H1 (cell line): ENCODE measurements around the gene SLC6A6. TPM values are rescaled to one million over a fixed set of nuclear protein-coding genes. Genes with fewer than 3 reads are reported as not detected.

Experiments used
- CTCF ChIA-PET: fragments of 300-600 bp; sonication (Branson Sonifier 250); formaldehyde crosslinking; loops from one replicate; lab custom pipeline; 2021; ENCODE audit not compliant: partially characterized antibody; lab: Charles Lee
- POLR2A ChIA-PET: fragments of 300-600 bp; sonication (Branson Sonifier 250); formaldehyde crosslinking; loops from one replicate; lab custom pipeline; 2021; ENCODE audit warnings: inconsistent platforms; ENCODE audit not compliant: partially characterized antibody; lab: Charles Lee
- DNase-seq, 2 experiments: peaks; one replicate each; pipeline versions ENCODE4 v3.0.0 to v3.0.0-alpha.2; 2010 to 2022; ENCODE audit warnings: low spot score in 2 of 2, low read depth in 1 of 2, mixed read lengths in 1 of 2
- FAIRE-seq: peaks from 2 replicates; lab custom pipeline; 2011; peaks lifted over from hg19 to GRCh38; lab: Jason Lieb, UNC
- H2AFZ ChIP-seq: 2 replicates; pipeline ENCODE4 v1.8.1; 2012; ENCODE audit warnings: low read length, inconsistent platforms
- H2AK5ac ChIP-seq: 2 replicates; pipeline ENCODE4 v1.6.1; 2013; ENCODE audit warnings: low read depth, low read length
- H2BK120ac ChIP-seq: replicated peaks from 2 replicates; pipeline ENCODE3; 2013; ENCODE audit warnings: low read depth, low read length, inconsistent platforms
- H2BK12ac ChIP-seq: 2 replicates; pipeline ENCODE4 v1.6.1; 2013; ENCODE audit warnings: low read depth, low read length
- H2BK15ac ChIP-seq: 2 replicates; pipeline ENCODE4 v1.6.1; 2013; ENCODE audit warnings: low read length
- H2BK20ac ChIP-seq: 2 replicates; pipeline ENCODE4 v1.6.1; 2013; ENCODE audit warnings: low read length
- H2BK5ac ChIP-seq: 2 replicates; pipeline ENCODE4 v1.6.1; 2013; ENCODE audit warnings: low read depth, low read length
- H3K14ac ChIP-seq: 2 replicates; pipeline ENCODE4 v1.6.1; 2013; ENCODE audit warnings: inconsistent platforms; ENCODE audit not compliant: insufficient read length
- H3K18ac ChIP-seq: 2 replicates; pipeline ENCODE4 v1.6.1; 2013; ENCODE audit warnings: low read length; ENCODE audit errors: extremely low read depth
- H3K23ac ChIP-seq: 2 replicates; pipeline ENCODE4 v1.6.1; 2013; ENCODE audit warnings: inconsistent platforms; ENCODE audit not compliant: insufficient read length
- H3K23me2 ChIP-seq: 2 replicates; pipeline ENCODE4 v1.6.1; 2013; ENCODE audit warnings: low read depth, low read length
- H3K27ac ChIP-seq: 2 replicates; pipeline ENCODE4 v1.6.1; 2011; ENCODE audit warnings: low read depth, low read length, inconsistent platforms
- H3K27me3 ChIP-seq, 4 experiments: replicated peaks in 1 of 4; 1 replicate in 1 of 4; 2 replicates in 3 of 4; pipeline versions ENCODE4 v1.6.1 to v1.8.1; 2011 to 2013; ENCODE audit warnings: low read length in 3 of 4, mild to moderate bottlenecking in 3 of 4, inconsistent platforms in 2 of 4, mixed read lengths in 2 of 4, moderate library complexity in 1 of 4; ENCODE audit not compliant: control insufficient read depth in 3 of 4, insufficient read depth in 3 of 4; ENCODE audit errors: extremely low read depth in 1 of 4
- H3K36me3 ChIP-seq, 4 experiments: 2 replicates each; pipeline versions ENCODE4 v1.6.1 to v1.8.1; 2011 to 2013; ENCODE audit warnings: mild to moderate bottlenecking in 4 of 4, low read length in 3 of 4, moderate library complexity in 2 of 4, control low read depth in 1 of 4, inconsistent platforms in 1 of 4; ENCODE audit not compliant: insufficient read depth in 4 of 4, control insufficient read depth in 2 of 4
- H3K4ac ChIP-seq: replicated peaks from 2 replicates; pipeline ENCODE3; 2013; ENCODE audit warnings: low read length, low read depth, mixed read lengths, inconsistent platforms; ENCODE audit not compliant: insufficient read length
- H3K4me1 ChIP-seq, 4 experiments: replicated peaks in 1 of 4; 1 replicate in 1 of 4; 2 replicates in 3 of 4; pipeline versions ENCODE4 v1.6.1 to v1.8.1; 2011 to 2013; ENCODE audit warnings: low read length in 3 of 4, inconsistent platforms in 2 of 4, mixed read lengths in 1 of 4; ENCODE audit not compliant: insufficient read depth in 4 of 4, control insufficient read depth in 3 of 4
- H3K4me2 ChIP-seq, 2 experiments: 2 replicates each; pipeline versions ENCODE4 v1.6.1 to v1.8.1; 2011 to 2013; ENCODE audit warnings: low read depth in 2 of 2, low read length in 2 of 2, control low read depth in 1 of 2, inconsistent platforms in 1 of 2, mild to moderate bottlenecking in 1 of 2; ENCODE audit not compliant: insufficient read depth in 1 of 2
- H3K4me3 ChIP-seq, 4 experiments: fragments of 200-600, 300-600 bp in 1 of 4; sonication (generic), shearing (Covaris generic), sonication (Bioruptor Twin) in 1 of 4; 2 replicates each; pipeline versions ENCODE4 v1.5.1 to v1.8.1; 2011 to 2016; ENCODE audit warnings: low read length in 4 of 4, low read depth in 3 of 4, control low read depth in 2 of 4, inconsistent platforms in 2 of 4, mild to moderate bottlenecking in 2 of 4, mixed read lengths in 1 of 4, moderate library complexity in 1 of 4; ENCODE audit not compliant: insufficient read depth in 2 of 4; ENCODE audit errors: extremely low read depth in 1 of 4
- H3K56ac ChIP-seq: replicated peaks from 2 replicates; pipeline ENCODE3; 2013; ENCODE audit warnings: low read depth, mild to moderate bottlenecking, mixed read lengths, low read length, inconsistent platforms; ENCODE audit not compliant: insufficient read length
- H3K79me1 ChIP-seq: 2 replicates; pipeline ENCODE4 v1.6.1; 2013; ENCODE audit warnings: low read depth, low read length, control low read depth
- H3K79me2 ChIP-seq, 2 experiments: 2 replicates each; pipeline versions ENCODE4 v1.6.1 to v1.8.1; 2012 to 2013; ENCODE audit warnings: low read length in 2 of 2, mild to moderate bottlenecking in 2 of 2, inconsistent platforms in 1 of 2; ENCODE audit not compliant: insufficient read depth in 2 of 2, control insufficient read depth in 1 of 2
- H3K9ac ChIP-seq, 4 experiments: replicated peaks in 1 of 4; 1 replicate in 1 of 4; 2 replicates in 3 of 4; pipeline versions ENCODE4 v1.6.1 to v1.8.1; 2011 to 2013; ENCODE audit warnings: low read depth in 3 of 4, low read length in 3 of 4, control low read depth in 2 of 4, mild to moderate bottlenecking in 2 of 4, moderate library complexity in 2 of 4, inconsistent platforms in 1 of 4; ENCODE audit errors: extremely low read depth in 1 of 4
- H3K9me3 ChIP-seq, 2 experiments: 2 replicates each; pipeline versions ENCODE4 v1.6.1 to v1.8.1; 2012 to 2013; ENCODE audit warnings: mild to moderate bottlenecking in 2 of 2, moderate library complexity in 2 of 2, control low read depth in 1 of 2, inconsistent platforms in 1 of 2, low read depth in 1 of 2, low read length in 1 of 2, mixed read lengths in 1 of 2; ENCODE audit not compliant: insufficient read depth in 2 of 2
- H4K20me1 ChIP-seq, 2 experiments: replicated peaks in 1 of 2; 2 replicates each; pipeline versions ENCODE3 to v1.8.1; 2011 to 2013; ENCODE audit warnings: inconsistent platforms in 2 of 2, low read length in 2 of 2, mild to moderate bottlenecking in 1 of 2; ENCODE audit not compliant: insufficient read depth in 2 of 2, control insufficient read depth in 1 of 2
- H4K5ac ChIP-seq: 2 replicates; pipeline ENCODE4 v1.6.1; 2013; ENCODE audit warnings: low read length, low read depth, mixed read lengths, inconsistent platforms; ENCODE audit not compliant: insufficient read length
- H4K8ac ChIP-seq: 2 replicates; pipeline ENCODE4 v1.8.0; 2013; ENCODE audit warnings: mild to moderate bottlenecking, moderate library complexity, low read length, inconsistent platforms; ENCODE audit not compliant: insufficient read depth; ENCODE audit errors: extremely low read depth
- H4K91ac ChIP-seq: replicated peaks from 2 replicates; pipeline ENCODE3; 2013; ENCODE audit warnings: low read length, mixed read lengths, inconsistent platforms; ENCODE audit not compliant: insufficient read length
- CREB1 ChIP-seq: IDR thresholded peaks from 2 replicates; pipeline ENCODE4 v1.6.1; 2012; ENCODE audit warnings: inconsistent platforms
- RAD21 ChIP-seq, 2 experiments: IDR thresholded peaks in 1 of 2; conservative IDR thresholded peaks in 1 of 2; 2 replicates each; pipeline ENCODE4 v1.6.1; 2011; ENCODE audit warnings: low read depth in 2 of 2, low read length in 2 of 2, improper control_type of control experiment in 1 of 2, inconsistent platforms in 1 of 2, mild to moderate bottlenecking in 1 of 2, moderate library complexity in 1 of 2
- WGBS, 2 experiments: shearing (Covaris generic) in 1 of 2; methylation state at CpG; one replicate each; pipeline versions ENCODE4 v1.1.6 to v1.1.7; 2013 to 2015; ENCODE audit warnings: low lambda C conversion rate in 2 of 2, mixed read lengths in 2 of 2, inconsistent platforms in 1 of 2, low coverage in 1 of 2, missing lambda C conversion rate in 1 of 2; ENCODE audit not compliant: insufficient replicate concordance in 2 of 2, insufficient coverage in 1 of 2, insufficient read length in 1 of 2; ENCODE audit errors: extremely low coverage in 1 of 2, missing lambda C conversion rate in 1 of 2; 5-methylcytosine and 5-hydroxymethylcytosine counted together
- polyA plus RNA-seq, 7 experiments: library from polyadenylated mRNA; depleted of rRNA in 3 of 7; stranded (reverse) in 5 of 7; unstranded in 2 of 7; fragments of >200 nt in 5 of 7; fragments of 200-250 nt in 2 of 7; gene quantifications; 1 replicate in 5 of 7; 2 replicates in 1 of 7; 4 replicates in 1 of 7; pipeline versions ENCODE4 v1.2.1 to v1.2.3, GENCODE V29; 2011 to 2013; ENCODE audit warnings: missing spikeins in 2 of 7, mixed read lengths in 2 of 7
- total RNA-seq: library from RNA; stranded (reverse); fragmentation: NEBNext Ultra II Directional; extraction: Animal tissue kit (Norgen Biotek cat#: 25700); gene quantifications from 2 replicates; pipeline ENCODE4 v1.2.1, GENCODE V29; 2021

The SLC6A6 gene
- total and polyA plus RNA-seq, 2 of the 8 experiments (the other 6 are each of a cell fraction or from before 2014, with no cell fraction given) = 66.2 to 144 TPM

DNA sequence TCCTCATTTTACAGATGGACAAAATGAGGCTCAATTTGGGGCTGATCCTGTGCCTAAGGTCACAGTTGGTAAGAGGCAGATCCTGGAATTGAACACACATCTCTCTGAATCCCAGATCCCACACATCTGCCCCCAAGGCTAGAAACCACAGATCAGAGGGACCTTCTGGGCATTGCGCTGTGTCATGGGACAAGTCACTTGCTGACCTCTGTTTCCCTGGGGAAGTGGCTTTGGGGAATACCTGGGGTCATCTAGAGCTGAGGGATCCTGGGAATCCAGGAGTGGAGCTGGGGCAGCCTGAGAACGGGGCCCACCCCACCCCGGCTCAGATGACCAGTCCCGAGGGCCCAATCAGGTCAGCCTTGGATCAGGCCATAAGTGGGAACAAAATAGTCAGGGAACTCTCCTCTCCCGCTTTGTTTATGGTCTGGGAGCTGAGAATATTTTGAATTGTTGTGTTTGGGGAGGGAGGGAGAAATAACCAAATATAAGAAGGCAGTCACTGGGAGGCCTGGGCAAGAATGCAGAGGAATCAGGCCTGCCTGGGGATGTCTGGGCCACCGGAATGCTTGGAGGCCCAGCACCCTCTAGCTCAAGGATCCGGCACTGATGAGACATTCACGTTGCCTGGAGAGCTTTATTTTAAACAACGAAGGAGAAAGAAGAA lies 8.8 kb upstream of the SLC6A6 start:
- Histone ChIP-seq H2AFZ (no peak overlapping the region), H3K56ac (no peak overlapping the region), H2BK5ac (no peak overlapping the region), H3K23ac (no peak overlapping the region), H3K27me3 (no peaks in the 10 kb centered on the region), H2AK5ac (peak overlapping the region; percentile 93; the same call in 1 of the 2 replicates), H3K4me1 (peaks cover 0 to 8% (median 4%) of the 10 kb centered on the region in 4 experiments; a peak in 6 of 7 replicates), H3K79me1 (no peaks in the 10 kb centered on the region), H2BK120ac (no peak overlapping the region), H3K4me2 (no peak overlapping the region), H3K23me2 (no peaks in the 10 kb centered on the region), H3K9me3 (no peaks in the 10 kb centered on the region), H3K4me3 (no peak overlapping the region), H2BK12ac (peak overlapping the region; percentile 90; the same call in 1 of the 2 replicates), H4K8ac (peak overlapping the region; percentile 43; the same call in 1 of the 2 replicates), H3K27ac (no peak overlapping the region), H3K9ac (no peak overlapping the region), H4K5ac (no peak overlapping the region), H3K14ac (no peak overlapping the region), H3K4ac (no peak overlapping the region), H3K36me3 (no peaks in the 10 kb centered on the region; a peak in 1 of 8 replicates), H2BK15ac (peak overlapping the region; percentile 72; the same call in 1 of the 2 replicates), H3K18ac (no peak overlapping the region), H4K91ac (no peak overlapping the region), H3K79me2 (no peaks in the 10 kb centered on the region), H2BK20ac (no peak overlapping the region), H4K20me1 (no peaks in the 10 kb centered on the region)
- FAIRE-seq (no peak), DNase-seq (no peak)
- 82% methylated on average over 8 of the region's 9 CpGs; no CpG with 5 or more reads in 1 of the 2 experiments for WGBS, 2 experiments
- CTCF ChIA-PET = interaction anchor here (1.0 to 5.3 kb wide), 18 partner anchors 9 to 190 kb away, joined by 3 to 70 read pairs (median 6); no protein-coding TSS in a partner anchor
- no peak for TF ChIP-seq CREB1
- TF ChIP-seq RAD21 (IDR thresholded peaks at IDR 0.05 in 1 of 2, conservative IDR thresholded peaks at IDR 0.05 in 1 of 2; ENCODE audit: low read depth in 2 of 2, low read length in 2 of 2) = peak in 1 of 2 experiments; percentile 6; a peak in 1 of 4 replicates
- POLR2A ChIA-PET = interaction anchor here (0.6 to 6.0 kb wide), 4 partner anchors 10 to 70 kb away, joined by 3 to 41 read pairs (median 3); partner anchors contain the start of gene SLC6A6
